Spinal cord (tissue), 10 donors: ENCODE data around the gene EI24. TPM values are rescaled to one million over a fixed set of nuclear protein-coding genes. Genes with fewer than 3 reads are reported as not detected.

Experiments used
- DNase-seq, 6 donors: peaks; one replicate each; pipeline versions ENCODE4 v3.0.0 to v3.0.0-alpha.2; 2013 to 2015; ENCODE audit warnings: low spot score in 6 of 6, low read depth in 4 of 6
- H3K27ac ChIP-seq: one replicate; pipeline ENCODE4 v1.5.1; 2013; ENCODE audit warnings: low read depth, low read length, control low read depth
- H3K27me3 ChIP-seq: one replicate; pipeline ENCODE4 v1.6.1; 2013; ENCODE audit warnings: low read length; ENCODE audit not compliant: control insufficient read depth, insufficient read depth
- H3K36me3 ChIP-seq: one replicate; pipeline ENCODE4 v1.6.1; 2013; ENCODE audit warnings: low read length; ENCODE audit not compliant: control insufficient read depth, insufficient read depth
- H3K4me1 ChIP-seq: one replicate; pipeline ENCODE4 v1.6.1; 2013; ENCODE audit warnings: low read length; ENCODE audit not compliant: control insufficient read depth, insufficient read depth
- H3K4me3 ChIP-seq: one replicate; pipeline ENCODE4 v1.5.1; 2013; ENCODE audit warnings: low read depth, low read length, control low read depth
- H3K9me3 ChIP-seq: one replicate; pipeline ENCODE4 v1.6.1; 2013; ENCODE audit warnings: low read length; ENCODE audit not compliant: control insufficient read depth, insufficient read depth
- WGBS: methylation state at CpG from one replicate; pipeline ENCODE4 v1.1.5; 2013; ENCODE audit warnings: missing lambda C conversion rate; ENCODE audit not compliant: insufficient coverage; 5-methylcytosine and 5-hydroxymethylcytosine counted together
- polyA plus RNA-seq, 2 donors: library from polyadenylated mRNA; unstranded; fragments of 120-200 nt; gene quantifications; one replicate each; pipeline ENCODE4 v1.2.1, GENCODE V29; 2013; ENCODE audit not compliant: insufficient read length in 2 of 2
- small RNA-seq: library from RNA; depleted of rRNA; stranded (forward); fragments of <200 nt; gene quantifications from one replicate; pipeline ENCODE3, GENCODE V24; 2014; ENCODE audit warnings: low replicate concordance
- total RNA-seq, 2 donors: library from RNA; depleted of rRNA in 1 of 2; stranded (reverse); fragments of 120-200 nt in 1 of 2; fragments of >200 nt in 1 of 2; gene quantifications; one replicate each; pipeline versions ENCODE4 v1.2.3 to v1.2.4, GENCODE V29; 2013 to 2014
- donor health status: healthy.

The EI24 gene
- total and polyA plus RNA-seq, 4 donors, result 65.8 to 96.1 (median 82.3) TPM

- no peaks in the 10 kb centered on the region for H3K27me3 ChIP-seq
- no peaks in the 10 kb centered on the region for H3K9me3 ChIP-seq
- WGBS, result 100% methylated on average over 1 of the region's 2 CpGs
- peaks cover 20% of the 10 kb centered on the region for H3K4me1 ChIP-seq
- DNase-seq, result no peak
- H3K27ac ChIP-seq, result no peak overlapping the region
- H3K4me3 ChIP-seq, result no peak overlapping the region
- peaks cover 28% of the 10 kb centered on the region for H3K36me3 ChIP-seq
Observed at GRCh38 chr11:125621995-125622394, 52.7 kb downstream of the EI24 start.

- H3K27me3 ChIP-seq, result no peaks in the 10 kb centered on the region
- peaks cover 26% of the 10 kb centered on the region for H3K36me3 ChIP-seq
- H3K4me1 ChIP-seq, result peaks cover 20% of the 10 kb centered on the region
- H3K4me3 ChIP-seq, result no peak overlapping the region
- no peak for DNase-seq
- WGBS, result no CpG with 5 or more reads among the region's 1 CpG
- no peak overlapping the region for H3K27ac ChIP-seq
- no peaks in the 10 kb centered on the region for H3K9me3 ChIP-seq
Observed at GRCh38 chr11:125623064-125623463, 53.8 kb downstream of the EI24 start.

GRCh38 chr11:125624756-125625213 lies 55.5 kb downstream of the EI24 start, which contains the start of gene CHEK1:
CHEK1 (plus strand) TSS chr11:125625163; CDS start chr11:125626769, 1,606 bp downstream.
- peak within 1 kb of the TSS; percentile 78 for H3K4me3 ChIP-seq
- peak in 1 of 6 donors; percentile 1 for DNase-seq
- H3K4me1 ChIP-seq, result peaks cover 20% of the 10 kb centered on the region
- peaks cover 12% of the 10 kb centered on the region for H3K36me3 ChIP-seq
- H3K27ac ChIP-seq, result peak within 1 kb of the TSS; percentile 99
- no peaks in the 10 kb centered on the region for H3K27me3 ChIP-seq
- H3K9me3 ChIP-seq, result no peaks in the 10 kb centered on the region
- WGBS, result no CpG with 5 or more reads among the region's 9 CpGs

- Histone ChIP-seq H3K27ac (peak overlapping the region; percentile 99), H3K27me3 (no peaks in the 10 kb centered on the region), H3K4me3 (peak overlapping the region; percentile 78), H3K9me3 (no peaks in the 10 kb centered on the region), H3K36me3 (peaks cover 12% of the 10 kb centered on the region), H3K4me1 (peaks cover 20% of the 10 kb centered on the region)
- DNase-seq, result no peak
- WGBS, result 3% methylated on average over 20 of the region's 20 CpGs
Observed at GRCh38 chr11:125625225-125625629, 56.0 kb downstream of the EI24 start.

GRCh38 chr11:125625630-125626287 lies 56.5 kb downstream of the EI24 start:
- no peaks in the 10 kb centered on the region for H3K9me3 ChIP-seq
- WGBS, result 0% methylated on average over 49 of the region's 51 CpGs

GRCh38 chr11:125626288-125626950 lies 57.1 kb downstream of the EI24 start:
- peak overlapping the region; percentile 99 for H3K27ac ChIP-seq
- H3K4me3 ChIP-seq, result peak overlapping the region; percentile 78
- no peaks in the 10 kb centered on the region for H3K27me3 ChIP-seq
- peaks cover 14% of the 10 kb centered on the region for H3K36me3 ChIP-seq
- peak in 4 of 6 donors; percentile 0 to 61 (median 15) for DNase-seq
- peaks cover 20% of the 10 kb centered on the region for H3K4me1 ChIP-seq
- WGBS, result 0% methylated on average over 5 of the region's 18 CpGs
- H3K9me3 ChIP-seq, result no peaks in the 10 kb centered on the region

More at GRCh38 chr11:125625630-125626287, 56.5 kb downstream of the EI24 start:
- Histone ChIP-seq H3K36me3 (peaks cover 14% of the 10 kb centered on the region), H3K27ac (peak overlapping the region; percentile 99), H3K4me1 (peaks cover 20% of the 10 kb centered on the region), H3K27me3 (no peaks in the 10 kb centered on the region), H3K4me3 (peak overlapping the region; percentile 78)
- peak; percentile 86 to 97 (median 92) for DNase-seq

- no peak overlapping the region for H3K27ac ChIP-seq
- H3K4me1 ChIP-seq, result peaks cover 20% of the 10 kb centered on the region
- H3K36me3 ChIP-seq, result peaks cover 14% of the 10 kb centered on the region
- no peaks in the 10 kb centered on the region for H3K9me3 ChIP-seq
- 73% methylated on average over 1 of the region's 7 CpGs for WGBS
- H3K27me3 ChIP-seq, result no peaks in the 10 kb centered on the region
- DNase-seq, result no peak
- H3K4me3 ChIP-seq, result peak overlapping the region; percentile 78
Observed at GRCh38 chr11:125627236-125627910, 58.1 kb downstream of the EI24 start.

Small RNA genes lying within 50 kb of the gene (small RNA-seq; reads per million reads assigned to genes)
- gene RNU6-1156P, result not detected

Other genes with a start within 250 kb of the EI24 start
- 100 to 1,000 TPM; 157 to 272 TPM for gene FEZ1, start 73.2 kb upstream of the EI24 start, total RNA-seq
- 100 to 1,000 TPM; 391 to 414 TPM for gene FEZ1, start 73.2 kb upstream of the EI24 start, polyA plus RNA-seq
- 10 to 100 TPM; 95.2 to 95.7 TPM for gene STT3A, start 23.4 kb downstream of the EI24 start, total RNA-seq
- 10 to 100 TPM; 86.9 to 94.5 TPM for gene STT3A, start 23.4 kb downstream of the EI24 start, polyA plus RNA-seq
- gene CHEK1, start 55.7 kb downstream of the EI24 start, total RNA-seq, result 10 to 100 TPM; 12.5 to 15.4 TPM
- 10 to 100 TPM in 1 of 2 donors, 1 to 10 TPM in 1; 8.5 to 10.6 TPM for gene CHEK1, start 55.7 kb downstream of the EI24 start, polyA plus RNA-seq
- gene ACRV1, start 111.4 kb downstream of the EI24 start, total RNA-seq, result under 1 TPM; 0.17 to 0.79 TPM
- 1 to 10 TPM; 3.8 TPM for gene ACRV1, start 111.4 kb downstream of the EI24 start, polyA plus RNA-seq
- gene PATE1, start 176.8 kb downstream of the EI24 start, total RNA-seq, result not detected
- under 1 TPM in 1 of 2 donors, not detected in 1; 0.24 TPM for gene PATE1, start 176.8 kb downstream of the EI24 start, polyA plus RNA-seq
- 1 to 10 TPM in 1 of 2 donors, under 1 TPM in 1; 0.61 to 1.5 TPM for gene PATE2, start 209.4 kb downstream of the EI24 start, total RNA-seq
- under 1 TPM; 0.23 to 0.82 TPM for gene PATE2, start 209.4 kb downstream of the EI24 start, polyA plus RNA-seq
- not detected for gene PATE3, start 218.7 kb downstream of the EI24 start, total RNA-seq
- gene PATE3, start 218.7 kb downstream of the EI24 start, polyA plus RNA-seq, result under 1 TPM in 1 of 2 donors, not detected in 1; 0.12 TPM